ENCODE measurements around the gene IDUA. TPM values are rescaled to one million over a fixed set of nuclear protein-coding genes. Genes with fewer than 3 reads are reported as not detected.

The IDUA gene
- total and polyA plus RNA-seq, 4 experiments from 2014 or later, result 5.0 to 64.1 (median 38.7) TPM

GRCh38 chr4:1036976-1037810, 50.3 kb downstream of the IDUA start:
- Mint-ChIP-seq H3K4me1 (peaks cover 0 to 2% (median 0%) of the 10 kb centered on the region in 4 donors), H3K9me3 (no peaks in the 10 kb centered on the region), H3K36me3 (no peaks in the 10 kb centered on the region), H3K4me3 (no peak overlapping the region), H3K27ac (no peak overlapping the region), H3K27me3 (no peaks in the 10 kb centered on the region)
- Histone ChIP-seq H3K36me3 (ENCODE audit: insufficient read depth, low read length) (no peaks in the 10 kb centered on the region), H3K27me3 (ENCODE audit: insufficient read depth, low read length) (no peaks in the 10 kb centered on the region), H3K4me3 (ENCODE audit: low read length in 2 of 2) (no peak overlapping the region), H3K4me1 (ENCODE audit: insufficient read depth, low read length) (no peaks in the 10 kb centered on the region), H3K9me3 (ENCODE audit: control insufficient read depth in 1 of 2, low read length in 2 of 2) (no peaks in the 10 kb centered on the region), H3K27ac (ENCODE audit: low read depth, low read length) (no peak overlapping the region)
- no peak for DNase-seq
- intact Hi-C loops (cut with micrococcal nuclease), result no loop called here
- ChIA-PET POLR2A (ENCODE audit: partially characterized antibody) (no interaction called here), CTCF (ENCODE audit: partially characterized antibody) (no interaction called here)

- Histone ChIP-seq H3K4me1 (ENCODE audit: insufficient read depth, low read length) (no peaks in the 10 kb centered on the region), H3K4me3 (ENCODE audit: low read length in 2 of 2) (no peak overlapping the region), H3K36me3 (ENCODE audit: insufficient read depth, low read length) (no peaks in the 10 kb centered on the region), H3K27me3 (ENCODE audit: insufficient read depth, low read length) (no peaks in the 10 kb centered on the region), H3K27ac (ENCODE audit: low read depth, low read length) (no peak overlapping the region), H3K9me3 (ENCODE audit: control insufficient read depth in 1 of 2, low read length in 2 of 2) (no peaks in the 10 kb centered on the region)
- Mint-ChIP-seq H3K36me3 (no peaks in the 10 kb centered on the region), H3K4me3 (no peak overlapping the region), H3K27me3 (peaks cover 0 to 2% of the 10 kb centered on the region in 2 donors), H3K4me1 (peaks cover 0 to 2% (median 0%) of the 10 kb centered on the region in 4 donors), H3K9me3 (no peaks in the 10 kb centered on the region), H3K27ac (no peak overlapping the region)
- CTCF ChIA-PET (ENCODE audit: partially characterized antibody), result no interaction called here
- intact Hi-C loops (cut with micrococcal nuclease), result no loop called here
- no peak for DNase-seq
- POLR2A ChIA-PET (ENCODE audit: partially characterized antibody), result no interaction called here
These were observed 52.2 kb downstream of the IDUA start for GRCh38 chr4:1038948-1039492.

GRCh38 chr4:1039493-1040343, 52.9 kb downstream of the IDUA start:
- POLR2A ChIA-PET (ENCODE audit: partially characterized antibody), result no interaction called here
- peaks cover 0 to 2% of the 10 kb centered on the region in 2 donors for H3K27me3 Mint-ChIP-seq

GRCh38 chr4:1040344-1041146, 53.7 kb downstream of the IDUA start:
- intact Hi-C loops (cut with micrococcal nuclease), result no loop called here
- H3K9me3 Mint-ChIP-seq, result no peaks in the 10 kb centered on the region
- H3K27ac ChIP-seq (ENCODE audit: low read depth, low read length), result no peak overlapping the region
- POLR2A ChIA-PET (ENCODE audit: partially characterized antibody), result no interaction called here
- peaks cover 6% of the 10 kb centered on the region in 2 donors for H3K27me3 Mint-ChIP-seq
- no peaks in the 10 kb centered on the region for H3K36me3 ChIP-seq (ENCODE audit: insufficient read depth, low read length)
- CTCF ChIA-PET (ENCODE audit: partially characterized antibody), result no interaction called here
- H3K4me1 Mint-ChIP-seq, result peaks cover 0 to 2% (median 0%) of the 10 kb centered on the region in 4 donors
- no peaks in the 10 kb centered on the region for H3K27me3 ChIP-seq (ENCODE audit: insufficient read depth, low read length)
- H3K4me3 Mint-ChIP-seq, result peak overlapping the region in 1 of 8 donors; percentile 36
- no peaks in the 10 kb centered on the region for H3K9me3 ChIP-seq (ENCODE audit: control insufficient read depth in 1 of 2, low read length in 2 of 2)
- no peak for DNase-seq
- H3K36me3 Mint-ChIP-seq, result no peaks in the 10 kb centered on the region
- H3K4me1 ChIP-seq (ENCODE audit: insufficient read depth, low read length), result no peaks in the 10 kb centered on the region
- peak overlapping the region in 1 of 7 donors; percentile 25 for H3K27ac Mint-ChIP-seq
- no peak overlapping the region for H3K4me3 ChIP-seq (ENCODE audit: low read length in 2 of 2)

More at GRCh38 chr4:1039493-1040343, 52.9 kb downstream of the IDUA start:
- Mint-ChIP-seq H3K4me1 (peaks cover 0 to 2% (median 0%) of the 10 kb centered on the region in 4 donors), H3K9me3 (no peaks in the 10 kb centered on the region), H3K4me3 (no peak overlapping the region), H3K27ac (peak overlapping the region in 1 of 7 donors; percentile 25), H3K36me3 (no peaks in the 10 kb centered on the region)
- H3K27me3 ChIP-seq (ENCODE audit: insufficient read depth, low read length), result no peaks in the 10 kb centered on the region
- no peak overlapping the region for H3K27ac ChIP-seq (ENCODE audit: low read depth, low read length)
- H3K4me3 ChIP-seq (ENCODE audit: low read length in 2 of 2), result no peak overlapping the region
- H3K4me1 ChIP-seq (ENCODE audit: insufficient read depth, low read length), result no peaks in the 10 kb centered on the region
- H3K36me3 ChIP-seq (ENCODE audit: insufficient read depth, low read length), result no peaks in the 10 kb centered on the region
- intact Hi-C loops (cut with micrococcal nuclease), result no loop called here
- H3K9me3 ChIP-seq (ENCODE audit: control insufficient read depth in 1 of 2, low read length in 2 of 2), result no peaks in the 10 kb centered on the region
- DNase-seq, result no peak
- CTCF ChIA-PET (ENCODE audit: partially characterized antibody), result no interaction called here

GRCh38 chr4:1041147-1041935, 54.5 kb downstream of the IDUA start:
- peaks cover 7% of the 10 kb centered on the region in 2 donors for H3K27me3 Mint-ChIP-seq
- Histone ChIP-seq H3K27ac (ENCODE audit: low read depth, low read length) (no peak overlapping the region), H3K4me1 (ENCODE audit: insufficient read depth, low read length) (no peaks in the 10 kb centered on the region), H3K27me3 (ENCODE audit: insufficient read depth, low read length) (no peaks in the 10 kb centered on the region), H3K36me3 (ENCODE audit: insufficient read depth, low read length) (no peaks in the 10 kb centered on the region), H3K9me3 (ENCODE audit: control insufficient read depth in 1 of 2, low read length in 2 of 2) (no peaks in the 10 kb centered on the region), H3K4me3 (ENCODE audit: low read length in 2 of 2) (no peak overlapping the region)
- H3K27ac Mint-ChIP-seq, result no peak overlapping the region
- intact Hi-C loops (cut with micrococcal nuclease), result no loop called here
- H3K36me3 Mint-ChIP-seq, result no peaks in the 10 kb centered on the region
- H3K4me3 Mint-ChIP-seq, result peak overlapping the region in 1 of 8 donors; percentile 55
- ChIA-PET POLR2A (ENCODE audit: partially characterized antibody) (no interaction called here), CTCF (ENCODE audit: partially characterized antibody) (no interaction called here)
- DNase-seq, result peak in 1 of 5 donors; percentile 29
- H3K9me3 Mint-ChIP-seq, result no peaks in the 10 kb centered on the region
- H3K4me1 Mint-ChIP-seq, result peaks cover 0 to 2% (median 0%) of the 10 kb centered on the region in 4 donors

- H3K9me3 ChIP-seq (ENCODE audit: control insufficient read depth in 1 of 2, low read length in 2 of 2), result no peaks in the 10 kb centered on the region
- CTCF ChIA-PET (ENCODE audit: partially characterized antibody), result no interaction called here
- Mint-ChIP-seq H3K36me3 (peaks cover 1 to 3% of the 10 kb centered on the region in 2 donors), H3K9me3 (no peaks in the 10 kb centered on the region), H3K27ac (no peak overlapping the region), H3K4me3 (no peak overlapping the region), H3K4me1 (peaks cover 0 to 4% (median 3%) of the 10 kb centered on the region in 4 donors), H3K27me3 (peaks cover 9 to 10% of the 10 kb centered on the region in 2 donors)
- H3K4me3 ChIP-seq (ENCODE audit: low read length in 2 of 2), result no peak overlapping the region
- peak in 1 of 5 donors; percentile 6 for DNase-seq
- H3K36me3 ChIP-seq (ENCODE audit: insufficient read depth, low read length), result no peaks in the 10 kb centered on the region
- H3K27me3 ChIP-seq (ENCODE audit: insufficient read depth, low read length), result no peaks in the 10 kb centered on the region
- no peak overlapping the region for H3K27ac ChIP-seq (ENCODE audit: low read depth, low read length)
- POLR2A ChIA-PET (ENCODE audit: partially characterized antibody), result no interaction called here
- intact Hi-C loops (cut with micrococcal nuclease), result no loop called here
- H3K4me1 ChIP-seq (ENCODE audit: insufficient read depth, low read length), result no peaks in the 10 kb centered on the region
These were observed 55.1 kb downstream of the IDUA start for GRCh38 chr4:1041936-1042330.
